Naive B cell (primary cell): ENCODE measurements around the gene TMPRSS13. TPM values are rescaled to one million over a fixed set of nuclear protein-coding genes. Genes with fewer than 3 reads are reported as not detected.

Source experiments
- ATAC-seq, 2 donors: fragments of 150-1000 bp; cut with Tn5 transposase; 2 replicates each; pipeline ENCODE4 v1.10.0; 2021; ENCODE audit warnings: low read depth in 2 of 2, mild to moderate bottlenecking in 2 of 2, moderate library complexity in 2 of 2
- DNase-seq: peaks from one replicate; pipeline ENCODE4 v3.0.0; 2022
- H3K27ac Mint-ChIP-seq, 6 donors: one replicate each; pipeline ENCODE4 v1.8.0; 2020 to 2022; ENCODE audit warnings: mild to moderate bottlenecking in 6 of 6, mixed read lengths in 6 of 6, moderate library complexity in 5 of 6, inconsistent platforms in 2 of 6
- H3K27me3 Mint-ChIP-seq, 3 donors: one replicate each; pipeline ENCODE4 v1.8.0; 2021 to 2022; ENCODE audit warnings: mixed read lengths in 3 of 3, mild to moderate bottlenecking in 1 of 3
- H3K36me3 Mint-ChIP-seq, 2 donors: one replicate each; pipeline ENCODE4 v1.8.0; 2020 to 2022; ENCODE audit warnings: mixed read lengths in 2 of 2, inconsistent platforms in 1 of 2, mild to moderate bottlenecking in 1 of 2
- H3K4me1 Mint-ChIP-seq, 3 donors: one replicate each; pipeline ENCODE4 v1.8.0; 2020 to 2022; ENCODE audit warnings: mixed read lengths in 3 of 3, inconsistent platforms in 1 of 3, mild to moderate bottlenecking in 1 of 3, moderate library complexity in 1 of 3
- H3K4me3 Mint-ChIP-seq, 8 donors: one replicate each; pipeline ENCODE4 v1.8.0; 2020 to 2022; ENCODE audit warnings: mild to moderate bottlenecking in 8 of 8, mixed read lengths in 8 of 8, moderate library complexity in 8 of 8, inconsistent platforms in 2 of 8
- H3K9me3 Mint-ChIP-seq, 7 donors: one replicate each; pipeline ENCODE4 v1.8.0; 2020 to 2022; ENCODE audit warnings: mixed read lengths in 7 of 7, mild to moderate bottlenecking in 5 of 7, inconsistent platforms in 2 of 7, moderate library complexity in 1 of 7
- polyA plus RNA-seq, 6 donors: library from polyadenylated mRNA; unstranded; fragments of 300-500 nt; fragmentation: Illumina TruSeq; gene quantifications; one replicate each; pipeline ENCODE4 v1.2.3, GENCODE V29; 2021; ENCODE audit warnings: low read depth in 6 of 6

The TMPRSS13 gene
- polyA plus RNA-seq, 6 donors from 2014 or later = 0.24 to 0.87 (median 0.84) TPM; not detected in 1

GRCh38 chr11:117851106-117851505, 78.1 kb downstream of the TMPRSS13 start:
- Mint-ChIP-seq H3K4me1 (no peaks in the 10 kb centered on the region), H3K27me3 (peaks cover 50 to 53% (median 52%) of the 10 kb centered on the region in 3 donors), H3K36me3 (peaks cover 4 to 11% of the 10 kb centered on the region in 2 donors), H3K9me3 (peaks cover 0 to 14% (median 9%) of the 10 kb centered on the region in 7 donors), H3K27ac (no peak overlapping the region), H3K4me3 (no peak overlapping the region)
- ATAC-seq (no peak), DNase-seq (no peak)

Other genes with a start within 250 kb of the TMPRSS13 start
- under 1 TPM in 3 of 6 donors, not detected in 3; 0.03 to 0.25 (median 0.11) TPM for gene DSCAML1, start 132.2 kb downstream of the TMPRSS13 start, polyA plus RNA-seq
- 1 to 10 TPM in 1 of 6 donors, under 1 TPM in 2, not detected in 3; 0.74 to 4.0 (median 0.75) TPM for gene FXYD2, start 104.7 kb downstream of the TMPRSS13 start, polyA plus RNA-seq
- gene FXYD6, start 52.7 kb downstream of the TMPRSS13 start, polyA plus RNA-seq = not detected
- gene IL10RA, start 57.0 kb upstream of the TMPRSS13 start, polyA plus RNA-seq = 10 to 100 TPM; 49.8 to 63.1 (median 56.2) TPM
- gene TMPRSS4, start 147.7 kb upstream of the TMPRSS13 start, polyA plus RNA-seq = not detected
- gene SMIM35, start 157.6 kb upstream of the TMPRSS13 start, polyA plus RNA-seq = 1 to 10 TPM in 3 of 6 donors, under 1 TPM in 3; 0.77 to 3.4 (median 1.1) TPM
- not detected for gene SCN4B, start 223.4 kb upstream of the TMPRSS13 start, polyA plus RNA-seq
- not detected for gene SCN2B, start 247.2 kb upstream of the TMPRSS13 start, polyA plus RNA-seq